Calu3 (cell line): ENCODE results near the gene MACROD2. TPM values are rescaled to one million over a fixed set of nuclear protein-coding genes. Genes with fewer than 3 reads are reported as not detected.

Experiments
- BruUV-seq: library from RNA; stranded (reverse); fragments of 400-500 nt; replicated peaks from 2 replicates; lab custom pipeline; 2021; lab: Mats Ljungman, UMichigan
- CTCF ChIA-PET: fragments of 300-600 bp; sonication (Branson Sonifier 250); formaldehyde crosslinking; loops from one replicate; lab custom pipeline; 2022; ENCODE audit warnings: antibody characterized with exemption; lab: Charles Lee
- DNase-seq: peaks from one replicate; pipeline ENCODE4 v3.0.0; 2022
- H3K27ac Mint-ChIP-seq: one replicate; pipeline ENCODE4 v1.8.0; 2022; ENCODE audit warnings: mixed read lengths; ENCODE audit not compliant: unreplicated experiment
- H3K27me3 Mint-ChIP-seq: one replicate; pipeline ENCODE4 v1.8.0; 2022; ENCODE audit warnings: mixed read lengths; ENCODE audit not compliant: unreplicated experiment
- H3K36me3 Mint-ChIP-seq: one replicate; pipeline ENCODE4 v1.8.0; 2022; ENCODE audit warnings: mild to moderate bottlenecking, moderate library complexity, mixed read lengths; ENCODE audit not compliant: insufficient read depth, unreplicated experiment
- H3K4me1 Mint-ChIP-seq: one replicate; pipeline ENCODE4 v1.8.0; 2022; ENCODE audit warnings: mild to moderate bottlenecking, low read depth, mixed read lengths; ENCODE audit not compliant: unreplicated experiment
- H3K4me3 Mint-ChIP-seq: one replicate; pipeline ENCODE4 v1.8.0; 2022; ENCODE audit warnings: mild to moderate bottlenecking, low read depth, moderate library complexity, mixed read lengths; ENCODE audit not compliant: unreplicated experiment
- H3K9me3 Mint-ChIP-seq: one replicate; pipeline ENCODE4 v1.8.0; 2022; ENCODE audit warnings: low read depth, mixed read lengths; ENCODE audit not compliant: unreplicated experiment
- intact Hi-C: fragments of 100-400 bp; cut with micrococcal nuclease; formaldehyde crosslinking; loops from one replicate; pipeline ENCODE4 v1.10.0; 2022; ENCODE audit not compliant: unreplicated experiment
- total RNA-seq: library from RNA; stranded (reverse); gene quantifications from 2 replicates; pipeline ENCODE4 v1.2.3, GENCODE V29; 2022
- TF ChIP-seq, protein P1 (sequence below): fragments of 200-600 bp; IDR thresholded peaks from one replicate; pipeline ENCODE4 v1.8.0; 2022; ENCODE audit warnings: antibody characterized with exemption; ENCODE audit not compliant: unreplicated experiment

MACROD2 gene
- total RNA-seq, 1 experiment from 2014 or later, result 29.4 TPM

DNA sequence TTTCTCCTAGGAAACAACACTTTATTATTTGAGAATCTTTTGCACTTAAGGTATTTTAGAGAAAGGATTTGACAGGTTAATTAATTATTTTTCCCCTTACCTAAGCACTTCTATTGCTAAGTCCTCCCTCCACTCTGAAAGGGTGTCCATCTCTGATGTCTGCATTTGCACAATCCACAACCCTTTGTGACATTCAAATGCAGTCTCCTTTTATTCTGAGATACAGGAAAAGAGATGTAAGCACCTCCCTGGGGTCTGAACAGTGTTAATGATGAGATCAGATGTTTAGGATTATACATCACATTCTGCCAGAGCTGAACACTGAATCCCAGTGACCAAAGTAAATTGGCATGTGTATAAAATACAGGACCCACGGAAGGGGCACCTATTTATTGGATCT is 1206.3 kb downstream of the MACROD2 start:
- Mint-ChIP-seq H3K36me3 (no peaks in the 10 kb centered on the region), H3K4me3 (no peak overlapping the region), H3K27me3 (no peaks in the 10 kb centered on the region), H3K4me1 (no peaks in the 10 kb centered on the region), H3K9me3 (no peaks in the 10 kb centered on the region), H3K27ac (no peak overlapping the region)
- intact Hi-C loops, result no loop called here
- no TSS peak for BruUV-seq
- CTCF ChIA-PET, result no interaction called here
- TF ChIP-seq, protein P1, sequence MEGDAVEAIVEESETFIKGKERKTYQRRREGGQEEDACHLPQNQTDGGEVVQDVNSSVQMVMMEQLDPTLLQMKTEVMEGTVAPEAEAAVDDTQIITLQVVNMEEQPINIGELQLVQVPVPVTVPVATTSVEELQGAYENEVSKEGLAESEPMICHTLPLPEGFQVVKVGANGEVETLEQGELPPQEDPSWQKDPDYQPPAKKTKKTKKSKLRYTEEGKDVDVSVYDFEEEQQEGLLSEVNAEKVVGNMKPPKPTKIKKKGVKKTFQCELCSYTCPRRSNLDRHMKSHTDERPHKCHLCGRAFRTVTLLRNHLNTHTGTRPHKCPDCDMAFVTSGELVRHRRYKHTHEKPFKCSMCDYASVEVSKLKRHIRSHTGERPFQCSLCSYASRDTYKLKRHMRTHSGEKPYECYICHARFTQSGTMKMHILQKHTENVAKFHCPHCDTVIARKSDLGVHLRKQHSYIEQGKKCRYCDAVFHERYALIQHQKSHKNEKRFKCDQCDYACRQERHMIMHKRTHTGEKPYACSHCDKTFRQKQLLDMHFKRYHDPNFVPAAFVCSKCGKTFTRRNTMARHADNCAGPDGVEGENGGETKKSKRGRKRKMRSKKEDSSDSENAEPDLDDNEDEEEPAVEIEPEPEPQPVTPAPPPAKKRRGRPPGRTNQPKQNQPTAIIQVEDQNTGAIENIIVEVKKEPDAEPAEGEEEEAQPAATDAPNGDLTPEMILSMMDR, result no peak
- no peak for DNase-seq

DNA sequence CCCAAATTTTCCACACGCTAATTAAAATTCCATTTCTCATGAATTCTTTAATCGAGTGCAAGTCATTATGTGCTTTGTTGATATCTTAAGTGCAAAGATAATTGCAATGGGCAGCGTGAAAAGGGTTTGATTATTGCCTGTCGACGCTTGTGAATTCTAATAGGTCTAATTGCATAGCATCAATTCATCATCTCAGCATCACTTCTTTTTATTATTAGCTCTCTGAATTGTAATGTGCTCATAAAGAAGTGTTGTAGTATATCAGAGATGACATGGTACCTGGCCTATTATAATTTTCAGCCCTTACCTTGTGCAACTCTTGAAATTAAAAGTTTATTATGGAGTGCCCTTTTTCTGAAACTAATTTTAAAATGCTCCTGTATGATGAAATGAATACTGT is 1208.9 kb downstream of the MACROD2 start:
- no peak overlapping the region for H3K4me3 Mint-ChIP-seq
- no peak for DNase-seq
- no peaks in the 10 kb centered on the region for H3K36me3 Mint-ChIP-seq
- TF ChIP-seq, protein P1, result no peak
- H3K4me1 Mint-ChIP-seq, result no peaks in the 10 kb centered on the region
- no peaks in the 10 kb centered on the region for H3K27me3 Mint-ChIP-seq
- H3K9me3 Mint-ChIP-seq, result no peaks in the 10 kb centered on the region
- no TSS peak for BruUV-seq
- H3K27ac Mint-ChIP-seq, result no peak overlapping the region
- CTCF ChIA-PET, result no interaction called here
- intact Hi-C loops, result no loop called here

DNA sequence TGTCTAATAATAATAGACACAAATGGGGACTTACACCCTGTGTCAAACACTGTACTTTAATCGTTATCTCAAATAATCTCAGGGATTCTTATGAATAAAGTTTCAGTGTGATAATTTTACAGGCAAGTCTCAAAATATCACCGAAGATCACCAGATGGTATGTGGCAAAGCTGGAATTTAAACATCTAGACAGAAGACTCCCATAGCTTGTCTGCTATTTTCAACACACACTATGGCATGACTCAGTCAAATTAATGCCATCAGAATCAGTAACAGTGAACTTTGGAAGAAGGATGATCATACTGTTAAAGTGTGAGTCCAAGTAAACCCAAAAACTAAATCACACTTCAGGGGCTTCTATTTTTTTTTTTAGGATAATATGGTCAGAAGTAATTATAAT is 1209.7 kb downstream of the MACROD2 start:
- CTCF ChIA-PET, result no interaction called here
- no peak overlapping the region for H3K4me3 Mint-ChIP-seq
- H3K27ac Mint-ChIP-seq, result no peak overlapping the region
- no peak for DNase-seq
- no peaks in the 10 kb centered on the region for H3K9me3 Mint-ChIP-seq
- H3K4me1 Mint-ChIP-seq, result no peaks in the 10 kb centered on the region
- no TSS peak for BruUV-seq
- TF ChIP-seq, protein P1, result no peak
- H3K27me3 Mint-ChIP-seq, result no peaks in the 10 kb centered on the region
- intact Hi-C loops, result no loop called here
- H3K36me3 Mint-ChIP-seq, result no peaks in the 10 kb centered on the region

DNA sequence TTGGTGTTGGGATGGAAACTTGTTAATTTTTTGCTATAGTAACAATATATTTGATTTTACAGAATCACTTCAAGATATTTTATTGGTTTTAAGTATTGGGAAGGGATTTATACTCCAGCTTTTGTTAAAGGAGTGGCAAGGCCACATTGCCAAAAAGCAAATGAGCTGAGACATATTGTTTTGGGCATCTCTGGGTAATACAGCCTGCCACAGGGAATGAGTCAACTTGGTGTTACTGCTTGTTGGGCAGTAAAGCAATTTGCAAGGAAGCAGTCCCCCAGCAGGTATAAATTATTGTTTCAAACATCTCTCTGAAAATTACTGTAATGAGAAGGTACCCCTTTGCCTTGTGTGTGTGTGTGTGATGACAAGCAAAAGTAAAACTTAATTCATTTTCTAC is 1210.4 kb downstream of the MACROD2 start:
- TF ChIP-seq, protein P1, result no peak
- no TSS peak for BruUV-seq
- CTCF ChIA-PET, result no interaction called here
- Mint-ChIP-seq H3K9me3 (no peaks in the 10 kb centered on the region), H3K27me3 (no peaks in the 10 kb centered on the region), H3K4me3 (no peak overlapping the region), H3K36me3 (no peaks in the 10 kb centered on the region), H3K4me1 (no peaks in the 10 kb centered on the region), H3K27ac (no peak overlapping the region)
- DNase-seq, result no peak
- intact Hi-C loops, result no loop called here
